ENCODE data around the gene TXN.

GRCh38 chr9:110228321-110228720, 28.0 kb downstream of the TXN start:
- TF ChIP-seq CTCF (IDR thresholded peaks at IDR 0.05; ENCODE audit: low read length) (no peak), EZH2 (IDR thresholded peaks at IDR 0.05; ENCODE audit: borderline replicate concordance, low read length) (no peak)
